ENCODE data around the gene TMEM150C.
"Not testable (repeated sequence)": the region's sequence is repeated elsewhere in the genome, so short reads cannot be mapped to it uniquely, and the experiment has no call there.

Gene TMEM150C

GRCh38 chr4:82567444-82567843 is 5.7 kb upstream of the TMEM150C start:
- no peak for DNase-seq

DNA sequence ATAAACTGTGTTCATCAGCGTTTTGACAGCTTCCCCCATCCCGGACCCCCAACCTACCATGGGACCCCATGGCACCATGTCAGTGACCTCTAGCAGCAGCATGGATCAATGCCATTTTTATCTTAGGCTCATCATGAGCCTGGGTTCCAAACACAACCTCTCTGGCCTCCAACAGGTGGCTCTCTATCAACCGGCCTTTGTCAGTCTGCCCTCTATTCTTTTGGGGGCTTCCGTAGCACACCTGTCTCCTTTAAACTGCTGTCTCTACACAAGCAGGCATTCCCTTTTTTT is 721 bp upstream of the TMEM150C start:
- no peak for DNase-seq

DNA sequence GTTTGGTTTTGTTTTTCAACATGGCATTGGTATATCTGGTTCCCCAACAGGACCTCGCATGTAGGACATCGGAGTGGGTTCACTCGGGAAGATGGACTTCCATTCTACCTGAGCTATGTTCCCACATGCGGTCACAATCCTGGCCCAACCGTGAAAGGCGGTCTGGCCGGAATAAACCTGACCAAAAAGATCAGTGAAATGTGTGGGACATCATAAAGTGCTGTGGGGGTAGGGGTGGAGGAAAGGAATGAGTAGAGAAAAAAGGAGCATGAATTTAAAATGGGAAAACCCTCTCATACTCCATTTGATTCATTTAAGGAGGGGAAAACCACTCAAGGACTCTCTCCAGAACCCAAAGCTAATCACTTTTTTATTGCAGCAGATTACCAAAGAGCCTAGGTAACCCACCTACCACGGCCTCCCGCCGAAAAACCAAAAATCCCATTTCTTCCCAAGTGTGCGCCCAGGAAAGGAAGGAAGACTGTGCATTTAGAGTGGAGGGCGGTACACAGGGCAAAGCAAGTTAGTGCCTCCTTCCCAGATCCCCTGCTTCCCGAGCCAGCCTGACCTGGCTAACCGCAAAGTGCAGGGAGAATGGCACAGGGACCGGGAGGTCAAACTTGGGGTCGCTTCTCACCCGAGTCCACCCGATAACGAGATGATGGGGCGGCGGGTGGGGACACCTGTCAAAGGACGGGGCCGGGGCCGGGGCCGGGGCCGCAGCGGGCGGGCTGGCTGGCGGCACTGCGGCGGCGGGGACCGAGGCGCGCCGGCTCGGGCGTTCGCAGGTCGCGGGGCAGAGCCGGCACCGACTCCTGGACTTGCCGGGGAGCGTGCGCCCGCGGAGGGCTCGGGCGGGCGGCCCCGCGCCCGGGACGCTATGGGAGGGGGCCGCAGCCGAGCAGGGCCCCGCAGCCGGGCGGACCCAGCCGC is 669 bp downstream of the TMEM150C start:
- DNase-seq: no peak

DNA sequence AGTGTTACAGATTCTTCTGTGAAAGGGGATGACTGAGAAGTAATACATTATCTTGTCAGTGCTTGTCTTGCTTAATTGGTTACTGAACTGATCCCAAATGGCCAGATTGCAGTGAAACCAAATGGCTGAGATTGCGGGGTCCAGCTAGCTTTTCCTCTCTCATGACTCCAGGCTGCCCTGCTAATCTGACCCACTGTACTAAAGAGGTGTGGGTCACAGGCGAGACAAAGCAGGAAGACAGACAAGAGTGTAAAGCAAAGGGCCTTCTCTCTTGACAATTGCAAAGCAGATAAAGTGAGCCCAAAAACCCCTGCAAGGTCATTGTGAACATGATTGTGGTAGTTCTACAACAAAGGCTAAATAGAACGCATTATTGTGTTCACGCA is 2.1 kb downstream of the TMEM150C start:
- no peak for DNase-seq

- DNase-seq: not testable (repeated sequence)
These were observed 2.6 kb downstream of the TMEM150C start for GRCh38 chr4:82559090-82559734.

DNA sequence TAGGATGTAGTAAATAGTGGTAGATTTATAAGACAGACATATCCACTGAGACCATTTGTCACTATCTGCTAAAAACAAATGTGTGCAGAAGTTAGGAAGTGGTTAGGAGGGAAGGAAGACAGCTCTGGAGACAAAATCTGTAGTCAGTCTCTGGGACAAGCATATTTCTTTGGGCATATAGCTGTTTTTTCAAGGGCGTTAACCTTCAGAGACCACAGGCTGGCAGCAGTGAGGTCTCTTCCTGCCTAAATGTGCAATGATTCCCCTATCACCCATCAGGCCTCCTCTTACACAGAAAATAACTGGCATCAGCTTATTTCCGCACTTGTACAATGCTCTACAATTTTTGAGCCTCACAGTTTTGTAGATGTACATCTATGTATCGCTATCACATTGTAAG is 6.5 kb downstream of the TMEM150C start:
- DNase-seq: no peak

- DNase-seq: no peak
These were observed 8.8 kb downstream of the TMEM150C start for GRCh38 chr4:82553020-82553419.

DNA sequence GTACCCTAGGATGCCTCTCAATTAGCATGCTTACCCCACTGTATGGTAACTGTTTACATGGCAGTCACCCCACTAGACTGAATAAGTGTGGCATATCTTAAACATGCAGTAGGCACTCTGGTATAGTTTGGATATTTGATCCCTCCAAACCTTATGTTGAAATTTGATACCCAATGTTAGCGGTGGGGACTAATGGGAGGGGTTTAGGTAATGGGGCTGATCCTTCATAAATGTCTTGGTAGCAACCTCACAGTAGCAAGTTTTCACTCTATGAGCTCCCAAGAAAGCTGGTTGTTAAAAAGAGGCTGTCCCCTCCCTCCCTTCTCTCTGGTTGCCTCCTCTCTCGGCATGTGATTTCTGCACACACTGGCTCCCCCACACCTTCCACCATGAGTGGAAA is 10.1 kb downstream of the TMEM150C start:
- no peak for DNase-seq

GRCh38 chr4:82547850-82548249 is 13.9 kb downstream of the TMEM150C start:
- not testable (repeated sequence) for DNase-seq

DNA sequence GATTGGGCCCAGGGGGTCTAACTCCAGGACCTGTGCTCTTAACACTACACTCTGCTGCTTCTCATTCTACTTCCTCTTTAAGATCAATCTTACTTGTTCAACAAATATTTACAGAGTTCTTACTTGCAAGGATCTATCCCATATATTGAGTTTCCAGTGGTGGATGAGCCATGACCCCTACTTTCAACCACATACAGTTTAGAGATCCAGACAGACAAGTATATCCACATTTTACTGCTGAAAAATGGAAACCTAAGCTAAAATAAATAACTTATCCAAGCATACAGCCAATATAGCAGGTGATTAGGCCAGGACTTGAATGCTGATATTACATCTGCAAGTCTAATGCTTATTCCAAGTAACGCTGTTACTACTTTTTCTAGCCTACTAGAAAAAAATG is 18.7 kb downstream of the TMEM150C start:
- DNase-seq: no peak

- DNase-seq: no peak
These were observed 19.1 kb downstream of the TMEM150C start for GRCh38 chr4:82542642-82543041.

GRCh38 chr4:82529322-82529721 is 32.5 kb downstream of the TMEM150C start:
- DNase-seq: no peak

GRCh38 chr4:82528868-82529267 is 32.9 kb downstream of the TMEM150C start:
- DNase-seq: no peak

DNA sequence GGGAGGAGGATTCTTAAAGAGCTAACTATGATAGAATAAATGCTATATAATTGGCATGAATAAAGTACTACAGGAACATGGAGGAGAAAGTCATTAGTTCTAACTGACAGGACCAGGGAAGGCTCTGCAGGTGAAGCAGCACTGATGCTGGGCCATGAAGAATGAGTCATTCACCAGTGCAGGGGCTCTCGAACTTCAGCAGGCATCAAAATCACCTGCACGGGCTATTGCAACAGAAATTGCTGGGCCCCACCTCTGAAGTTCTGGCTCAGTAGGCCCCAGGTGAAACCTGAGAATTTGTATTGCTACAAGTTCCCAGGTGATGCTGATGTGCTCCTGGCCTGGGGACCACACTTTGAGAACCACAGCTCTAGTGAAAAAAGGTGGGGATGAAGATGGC is 33.7 kb downstream of the TMEM150C start:
- DNase-seq: no peak

GRCh38 chr4:82525307-82525911 is 36.4 kb downstream of the TMEM150C start:
- no peak for DNase-seq

DNA sequence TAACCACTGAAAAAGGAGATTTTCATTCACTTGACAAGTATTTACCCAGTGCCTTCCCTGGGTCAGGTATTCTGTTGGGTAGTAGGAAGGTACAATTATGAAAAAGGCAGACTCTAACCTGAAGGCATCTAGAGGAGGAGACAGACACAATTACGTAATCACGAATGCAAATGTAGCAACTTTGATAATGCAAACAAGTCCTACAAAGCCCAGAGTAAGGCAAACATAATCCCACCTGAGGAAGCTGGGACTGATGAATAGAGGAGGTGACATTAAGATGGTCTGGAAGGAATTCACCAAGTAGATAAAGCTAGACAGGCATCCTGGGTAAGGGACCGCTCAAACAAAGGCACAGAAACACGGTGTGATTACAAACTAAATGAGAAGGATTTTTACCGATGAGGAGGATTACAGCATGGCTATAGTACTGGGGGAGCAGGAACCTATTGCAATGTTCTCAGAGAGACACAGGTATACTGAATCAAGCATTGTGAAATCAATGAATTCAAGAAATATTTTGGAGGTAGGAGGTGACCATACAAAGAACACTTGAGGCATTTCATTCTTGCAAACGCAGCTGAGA is 37.1 kb downstream of the TMEM150C start:
- DNase-seq: no peak

GRCh38 chr4:82523179-82523578 is 38.6 kb downstream of the TMEM150C start:
- DNase-seq: no peak

DNA sequence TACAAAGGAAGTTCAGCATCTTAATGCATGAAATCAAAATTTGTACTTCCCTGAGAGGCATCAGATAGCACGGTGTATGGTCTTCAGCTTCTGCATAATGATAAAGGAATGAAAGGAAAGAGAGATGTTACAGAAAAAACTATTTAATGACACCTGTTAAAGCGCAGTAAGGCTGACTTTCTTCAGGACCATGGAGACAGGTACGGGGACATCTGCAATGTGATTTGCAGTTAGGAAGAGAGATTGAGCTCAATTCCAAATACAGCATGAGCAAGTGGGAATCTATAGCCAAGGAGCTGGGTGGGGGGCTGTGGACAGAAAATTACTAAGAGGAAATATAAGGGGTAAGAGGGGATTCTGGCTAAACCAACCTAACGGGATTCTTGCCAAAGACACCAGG is 39.3 kb downstream of the TMEM150C start:
- DNase-seq: no peak

DNA sequence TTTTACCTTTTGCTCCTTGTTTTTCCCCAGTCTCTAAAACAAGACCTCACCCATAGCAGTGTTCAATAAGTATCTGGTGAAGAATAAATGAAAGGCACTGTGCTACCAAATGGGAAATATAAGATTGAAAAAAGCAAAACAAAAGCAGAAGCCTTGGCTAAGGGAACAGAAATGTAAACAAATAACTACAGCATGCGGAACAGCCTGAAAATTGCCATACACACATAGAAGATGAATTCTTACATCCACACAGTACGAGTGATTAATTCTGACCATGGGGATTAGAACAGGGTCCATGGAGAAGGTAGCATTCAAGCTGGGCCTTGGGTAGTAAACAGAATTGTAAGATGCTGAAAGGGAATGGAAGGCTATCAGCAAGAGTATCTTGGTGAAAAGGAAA is 40.5 kb downstream of the TMEM150C start:
- DNase-seq: no peak

DNA sequence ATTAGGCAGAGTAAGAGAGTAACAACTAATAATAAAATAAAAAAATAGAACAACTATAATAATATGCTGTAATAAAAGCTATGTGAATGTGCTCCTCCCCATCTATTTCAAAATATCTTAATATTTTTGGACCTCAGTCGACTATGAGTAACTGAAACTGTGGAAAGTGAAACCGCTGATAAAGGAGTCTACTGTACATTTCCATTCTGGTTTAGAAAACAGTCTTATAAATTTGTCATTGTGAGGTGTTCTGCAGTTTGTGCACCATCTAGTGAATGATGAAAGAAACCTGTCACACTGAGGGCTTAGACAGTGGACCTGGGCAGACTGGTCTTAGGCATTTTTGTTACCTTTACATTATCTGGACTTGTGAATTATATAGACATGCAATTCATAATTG is 42.0 kb downstream of the TMEM150C start:
- no peak for DNase-seq

DNA sequence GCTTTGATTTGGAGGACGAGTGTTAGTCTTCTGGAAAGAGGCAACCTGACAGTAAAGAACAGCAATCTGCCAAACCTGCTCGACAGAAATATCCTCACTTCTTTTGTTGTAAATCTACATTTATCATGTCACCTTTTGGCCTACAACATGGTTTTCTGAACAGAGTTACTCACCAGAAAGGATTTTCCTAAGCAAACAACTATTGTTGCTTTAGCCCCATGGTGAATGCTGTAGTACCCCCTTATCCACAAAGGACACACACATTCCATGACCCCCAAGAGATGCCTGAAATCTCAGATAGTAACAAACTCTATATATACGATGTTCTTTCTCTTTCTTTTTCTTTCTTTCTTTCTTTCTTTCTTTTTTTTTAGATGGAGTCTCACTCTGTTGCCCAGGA is 42.7 kb downstream of the TMEM150C start:
- DNase-seq: no peak

DNA sequence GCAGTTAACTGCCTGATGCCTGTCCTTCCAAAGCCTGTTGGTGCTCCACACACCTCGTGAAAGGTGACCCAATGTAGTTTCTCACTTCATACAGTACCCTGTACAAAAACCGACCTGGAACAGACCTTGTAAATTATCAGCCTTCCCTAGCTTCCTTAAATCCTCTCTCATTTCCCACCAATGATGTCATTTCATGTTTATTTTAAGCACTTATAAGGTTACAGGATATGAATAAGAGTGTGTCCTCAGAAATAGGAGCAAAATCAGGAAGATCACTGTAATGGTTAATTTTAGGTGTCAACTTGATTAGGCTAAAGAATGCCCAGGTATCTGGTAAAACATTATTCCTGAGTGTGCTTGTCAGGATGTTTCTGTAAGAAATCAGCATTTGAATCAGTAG is 44.7 kb downstream of the TMEM150C start:
- DNase-seq: no peak

DNA sequence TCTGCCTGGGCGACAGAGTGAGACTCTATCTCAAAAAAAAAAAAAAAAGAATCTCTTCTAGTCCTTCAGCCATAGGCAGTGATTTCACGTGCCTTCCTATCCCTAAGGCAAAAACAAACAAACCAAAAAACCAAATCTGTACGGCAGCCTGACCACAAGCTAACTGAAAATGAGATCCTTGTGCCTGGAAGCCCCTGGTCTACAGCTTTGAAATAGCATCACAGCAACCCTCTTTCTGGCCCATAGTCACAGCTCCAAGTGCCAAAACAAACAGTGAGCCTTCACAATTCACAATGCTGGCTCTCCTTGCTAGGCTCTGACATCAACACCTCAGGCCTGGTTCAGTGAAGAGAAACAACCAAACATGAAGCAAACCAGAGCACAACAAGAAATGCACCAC is 46.1 kb downstream of the TMEM150C start:
- DNase-seq: no peak

- DNase-seq: no peak
These were observed 48.4 kb downstream of the TMEM150C start for GRCh38 chr4:82513382-82513781.

All from CD4-positive, alpha-beta T cell treated with Interleukin-17A for 1 hour (primary cell).